CMK (cell line): ENCODE data around the gene ABCC4.

ENCODE experiments used
- DNase-seq: peaks from one replicate; pipeline ENCODE4 v3.0.0-alpha.2; 2010; ENCODE audit warnings: low read depth

Gene ABCC4

GRCh38 chr13:95258619-95259194 is 42.5 kb downstream of the ABCC4 start:
- no peak for DNase-seq

DNA sequence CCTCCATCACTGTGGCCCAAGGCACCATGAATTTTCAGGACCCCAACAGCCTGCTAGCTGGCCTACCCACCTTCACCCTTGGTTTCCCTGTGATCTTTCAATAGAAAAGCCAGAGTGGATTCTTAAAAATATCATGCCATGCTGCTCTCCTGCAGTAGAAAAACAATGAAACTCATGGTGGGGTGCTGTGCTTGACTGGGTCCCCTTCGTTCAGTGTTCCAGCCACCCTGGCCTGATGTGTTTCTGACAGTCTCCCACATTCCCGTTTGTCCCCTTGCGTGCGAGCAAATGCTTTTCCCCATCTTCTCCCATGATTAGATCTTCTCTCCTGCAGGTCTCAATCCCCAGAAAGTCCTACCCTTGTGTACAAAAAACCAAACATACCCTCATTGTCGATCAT is 43.2 kb downstream of the ABCC4 start:
- no peak for DNase-seq

DNA sequence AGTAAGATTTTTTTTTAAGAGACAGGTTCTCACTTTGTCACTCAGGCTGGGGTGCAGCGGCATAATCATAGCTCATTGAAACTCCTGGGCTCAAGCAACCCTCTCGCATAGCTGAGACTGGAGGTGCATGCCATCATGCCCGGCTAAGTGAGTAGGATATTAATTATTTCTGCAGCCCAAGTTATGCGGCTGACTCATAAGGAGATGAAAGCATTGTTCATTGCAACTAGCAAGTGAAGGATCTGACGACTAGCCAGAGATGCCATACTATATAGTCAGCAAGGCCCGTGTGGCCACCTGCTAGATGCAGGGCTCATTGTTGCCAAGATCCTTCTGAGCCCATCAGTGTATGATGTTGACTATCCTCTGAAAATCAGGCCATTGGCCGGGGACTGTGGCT is 45.2 kb downstream of the ABCC4 start:
- DNase-seq: no peak

GRCh38 chr13:95255072-95255732 is 46.0 kb downstream of the ABCC4 start:
- no peak for DNase-seq

- DNase-seq: no peak
Measured at GRCh38 chr13:95254339-95254738, 46.9 kb downstream of the ABCC4 start.

- DNase-seq: no peak
Measured at GRCh38 chr13:95253033-95253432, 48.2 kb downstream of the ABCC4 start.

- DNase-seq: no peak
Measured at GRCh38 chr13:95251641-95252040, 49.6 kb downstream of the ABCC4 start.

GRCh38 chr13:95250961-95251360 is 50.3 kb downstream of the ABCC4 start:
- no peak for DNase-seq

DNA sequence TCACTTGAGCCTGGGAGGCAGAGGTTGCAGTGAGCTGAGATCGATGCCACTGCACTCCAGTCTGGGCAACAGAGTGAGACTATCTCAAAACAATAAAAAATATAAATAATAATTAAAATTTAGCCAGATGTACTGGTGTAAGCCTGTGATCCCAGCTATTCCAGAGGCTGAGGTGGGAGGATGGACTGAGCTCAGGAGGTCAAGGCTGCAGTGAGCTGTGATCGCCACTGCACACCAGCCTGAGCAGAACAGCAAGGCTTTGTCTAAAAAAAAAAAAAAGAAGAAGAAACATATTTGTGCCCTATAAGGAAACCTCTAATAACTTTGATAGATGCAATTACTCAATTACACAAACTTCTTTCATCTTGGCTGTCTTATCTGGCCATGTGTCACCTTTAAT is 52.3 kb downstream of the ABCC4 start:
- no peak for DNase-seq

- DNase-seq: peak; percentile 93
Measured at GRCh38 chr13:95247852-95248251, 53.4 kb downstream of the ABCC4 start.

GRCh38 chr13:95247171-95247570 is 54.1 kb downstream of the ABCC4 start:
- DNase-seq: peak; percentile 86

DNA sequence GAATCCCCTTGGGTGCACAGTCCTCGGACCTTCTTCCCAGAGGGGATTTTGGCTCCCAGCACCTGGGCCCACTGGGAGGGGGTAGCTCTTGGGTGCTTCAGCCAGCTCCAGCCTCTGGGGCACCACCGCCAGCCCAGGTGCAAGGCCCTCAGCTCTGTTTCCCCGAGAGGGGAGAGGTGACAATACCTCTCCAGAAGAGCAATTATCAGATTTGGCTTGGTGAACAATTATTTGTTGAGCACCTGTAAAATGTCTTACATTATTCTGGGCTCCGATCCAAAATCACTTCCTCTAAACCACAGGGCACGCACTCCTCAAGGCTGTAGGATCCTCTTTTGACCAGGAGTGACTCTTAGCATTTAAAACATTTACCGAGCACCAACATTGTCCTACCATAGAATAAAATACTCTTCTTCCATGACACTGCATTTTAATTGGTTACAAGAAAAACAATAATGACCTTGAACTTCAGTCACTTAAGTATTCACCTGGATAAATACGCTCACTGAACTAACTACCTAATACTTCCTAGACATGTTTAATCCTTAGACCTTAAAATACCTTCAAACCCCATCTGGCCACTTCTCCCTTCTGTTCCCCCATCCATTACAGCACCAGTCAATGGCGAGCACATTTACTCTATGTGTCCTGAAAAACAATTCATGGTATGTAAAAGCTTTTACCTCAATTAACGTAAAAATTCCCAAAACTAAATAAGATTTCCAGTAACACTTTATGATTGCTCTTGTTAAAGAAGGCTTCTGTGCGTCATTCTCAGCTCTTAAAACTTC is 54.8 kb downstream of the ABCC4 start:
- no peak for DNase-seq

GRCh38 chr13:95245071-95245470 is 56.2 kb downstream of the ABCC4 start:
- DNase-seq: no peak

DNA sequence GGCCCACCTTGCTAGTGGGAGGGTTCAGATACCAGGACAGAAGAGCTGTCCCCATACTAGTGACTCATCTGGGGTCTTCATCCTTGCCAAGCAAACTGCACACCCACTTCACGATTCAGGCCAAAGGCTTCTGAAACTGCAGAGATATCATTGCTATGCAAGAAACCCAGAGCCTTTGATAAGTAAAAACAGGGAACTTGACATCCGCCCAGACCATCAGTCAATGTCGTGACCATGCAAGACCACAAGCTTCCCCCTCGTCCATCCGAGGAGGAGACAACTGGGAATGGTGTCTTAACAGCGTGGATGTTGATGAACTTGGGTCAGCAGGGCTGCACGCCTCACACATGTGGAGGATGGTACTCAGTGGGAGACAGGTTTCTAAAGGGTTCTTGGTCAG is 58.0 kb downstream of the ABCC4 start:
- peak; percentile 83 for DNase-seq

- DNase-seq: no peak
Measured at GRCh38 chr13:95241321-95241720, 59.9 kb downstream of the ABCC4 start.

DNA sequence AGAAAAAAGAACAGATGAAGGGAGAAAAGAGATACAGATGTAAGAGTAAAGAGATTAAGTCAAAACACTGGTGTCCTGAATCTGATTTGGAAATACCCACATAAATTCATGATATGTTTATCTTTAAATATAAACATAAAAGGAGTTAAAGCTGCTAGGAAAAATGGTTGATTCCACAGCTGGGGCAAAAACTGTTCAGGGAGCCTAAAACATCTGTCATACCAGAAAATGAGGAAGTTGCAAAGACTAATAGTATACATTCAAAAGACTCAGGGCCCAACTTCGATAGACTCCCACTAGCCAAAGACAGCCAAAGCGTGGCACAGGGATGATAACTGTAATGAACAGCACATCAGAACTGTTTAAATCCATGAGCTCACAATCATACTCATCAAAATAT is 62.0 kb downstream of the ABCC4 start:
- no peak for DNase-seq

DNA sequence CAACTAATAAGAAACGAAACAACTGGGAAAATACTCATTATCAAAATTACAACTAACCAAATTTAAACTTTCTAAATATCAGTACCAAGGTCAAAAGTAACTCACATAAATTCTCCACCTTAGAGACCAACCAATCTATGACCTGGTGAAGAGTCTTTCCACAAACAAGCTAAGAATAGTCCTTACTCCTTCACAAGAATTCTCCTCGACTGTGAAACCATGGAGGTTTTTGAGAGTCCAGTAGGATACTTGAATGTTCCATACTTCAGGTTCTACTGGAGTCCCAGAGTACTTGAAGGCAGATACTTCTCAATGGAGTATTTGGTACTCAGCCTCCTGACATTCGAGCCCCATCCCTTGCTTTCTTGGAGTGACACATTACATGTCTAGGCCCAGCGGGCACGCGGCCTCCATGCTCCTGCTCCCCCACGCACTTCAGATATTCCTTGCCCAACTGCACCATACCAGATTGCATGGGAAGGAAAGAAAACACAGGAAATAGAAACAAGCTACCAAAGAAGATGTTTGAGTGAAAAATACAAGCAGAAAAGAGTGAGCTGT is 63.9 kb downstream of the ABCC4 start:
- no peak for DNase-seq

- DNase-seq: no peak
Measured at GRCh38 chr13:95236774-95237173, 64.5 kb downstream of the ABCC4 start.

DNA sequence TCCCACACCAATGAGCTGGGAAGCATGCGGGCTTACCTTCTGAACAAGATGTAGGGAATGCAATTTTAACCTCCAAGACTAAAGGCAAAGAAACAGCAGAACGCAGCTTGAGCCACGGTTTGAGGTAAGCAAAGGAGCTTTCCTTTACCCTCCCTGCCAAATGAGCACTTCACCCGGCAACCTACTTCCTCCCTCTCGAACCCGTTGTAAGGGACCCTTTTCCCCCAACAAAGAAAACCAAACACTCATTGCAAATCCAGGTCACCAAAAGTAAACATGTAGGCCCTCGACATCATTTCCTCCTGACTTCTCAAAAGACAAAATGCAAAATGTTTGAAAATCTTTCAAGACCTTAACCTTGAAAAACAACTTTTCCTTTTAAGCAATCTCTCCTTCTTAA is 65.3 kb downstream of the ABCC4 start:
- DNase-seq: no peak

- DNase-seq: no peak
Measured at GRCh38 chr13:95235199-95235756, 66.0 kb downstream of the ABCC4 start.

DNA sequence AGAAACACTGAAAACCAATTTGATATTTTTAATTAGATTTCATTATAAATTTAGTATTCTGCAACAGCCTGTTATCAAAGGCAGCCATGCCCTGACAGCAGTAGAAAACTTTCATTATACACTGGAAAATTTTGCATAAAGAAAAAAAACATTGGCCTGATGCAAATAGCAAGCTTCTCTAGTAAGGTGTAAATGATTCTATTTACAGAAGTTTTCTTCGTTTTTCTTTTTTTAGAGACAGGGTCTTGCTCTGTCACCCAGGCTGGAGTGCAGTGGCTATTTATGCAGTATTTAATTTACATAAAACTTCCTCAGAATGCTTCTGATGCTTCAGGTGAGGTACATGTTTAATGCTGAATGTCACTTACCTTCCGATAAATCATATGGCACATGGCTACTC is 67.0 kb downstream of the ABCC4 start:
- DNase-seq: no peak

- DNase-seq: no peak
Measured at GRCh38 chr13:95233026-95233635, 68.1 kb downstream of the ABCC4 start.
